Measurements from ENCODE around the gene NADSYN1.

Gene NADSYN1

GRCh38 chr11:71474141-71474770 lies 21.3 kb downstream of the NADSYN1 start:
- DNase-seq: no peak

GRCh38 chr11:71474771-71475483 lies 21.9 kb downstream of the NADSYN1 start:
- no peak for DNase-seq

DNA sequence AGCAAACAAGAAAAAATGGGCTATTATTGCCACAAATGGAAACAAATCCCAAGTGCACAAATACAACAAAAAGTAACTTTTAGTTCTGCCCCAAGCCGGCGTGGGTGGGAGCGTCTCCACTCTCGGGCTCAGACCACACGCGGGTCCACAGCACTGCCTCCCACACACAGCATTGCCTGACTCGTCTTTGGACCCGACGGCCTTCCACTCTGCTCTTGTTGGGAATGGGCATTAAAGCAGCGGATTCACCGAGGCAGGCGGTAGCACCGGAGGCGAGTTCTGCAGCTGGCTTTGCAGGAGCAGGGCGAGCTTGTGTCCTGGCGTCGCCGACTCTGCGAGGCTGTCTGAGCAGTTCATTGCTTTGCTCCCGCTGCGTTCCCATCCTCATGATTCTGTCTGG lies 23.0 kb downstream of the NADSYN1 start:
- DNase-seq: no peak

DNA sequence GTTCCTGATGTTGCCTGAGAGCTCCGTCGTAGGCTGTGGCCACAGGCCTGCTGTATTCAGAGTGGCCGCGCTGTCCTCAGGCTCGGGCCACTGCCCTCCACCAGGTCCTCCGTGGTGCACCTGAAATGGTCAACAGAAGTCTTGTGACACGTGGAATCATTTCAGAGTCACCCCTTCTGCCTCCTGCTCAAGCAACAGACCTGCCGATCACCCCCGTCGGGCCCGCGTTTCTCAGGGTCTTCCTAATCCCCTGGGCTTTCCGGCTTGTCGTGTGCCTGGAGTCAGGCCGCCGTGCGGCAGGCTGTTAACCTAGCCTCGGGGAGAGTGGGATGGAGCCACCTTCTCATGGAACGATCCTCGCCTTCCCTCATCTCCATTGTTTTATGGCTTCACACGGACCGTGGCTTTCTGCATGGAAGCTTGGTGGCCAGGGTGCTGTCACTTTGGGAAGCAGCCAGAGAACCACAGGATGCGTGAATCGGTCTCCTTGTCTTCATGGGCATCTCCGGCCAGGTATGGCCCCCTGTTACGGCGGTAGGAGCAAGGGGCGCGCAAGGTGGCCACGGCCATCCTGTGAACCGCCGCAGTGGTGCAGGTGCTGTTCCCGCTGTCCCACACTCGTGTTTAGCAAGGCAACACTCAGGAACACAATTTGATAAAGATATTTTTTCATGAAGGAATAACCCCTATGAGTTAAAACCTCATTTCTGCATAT lies 24.1 kb downstream of the NADSYN1 start:
- no peak for DNase-seq

DNA sequence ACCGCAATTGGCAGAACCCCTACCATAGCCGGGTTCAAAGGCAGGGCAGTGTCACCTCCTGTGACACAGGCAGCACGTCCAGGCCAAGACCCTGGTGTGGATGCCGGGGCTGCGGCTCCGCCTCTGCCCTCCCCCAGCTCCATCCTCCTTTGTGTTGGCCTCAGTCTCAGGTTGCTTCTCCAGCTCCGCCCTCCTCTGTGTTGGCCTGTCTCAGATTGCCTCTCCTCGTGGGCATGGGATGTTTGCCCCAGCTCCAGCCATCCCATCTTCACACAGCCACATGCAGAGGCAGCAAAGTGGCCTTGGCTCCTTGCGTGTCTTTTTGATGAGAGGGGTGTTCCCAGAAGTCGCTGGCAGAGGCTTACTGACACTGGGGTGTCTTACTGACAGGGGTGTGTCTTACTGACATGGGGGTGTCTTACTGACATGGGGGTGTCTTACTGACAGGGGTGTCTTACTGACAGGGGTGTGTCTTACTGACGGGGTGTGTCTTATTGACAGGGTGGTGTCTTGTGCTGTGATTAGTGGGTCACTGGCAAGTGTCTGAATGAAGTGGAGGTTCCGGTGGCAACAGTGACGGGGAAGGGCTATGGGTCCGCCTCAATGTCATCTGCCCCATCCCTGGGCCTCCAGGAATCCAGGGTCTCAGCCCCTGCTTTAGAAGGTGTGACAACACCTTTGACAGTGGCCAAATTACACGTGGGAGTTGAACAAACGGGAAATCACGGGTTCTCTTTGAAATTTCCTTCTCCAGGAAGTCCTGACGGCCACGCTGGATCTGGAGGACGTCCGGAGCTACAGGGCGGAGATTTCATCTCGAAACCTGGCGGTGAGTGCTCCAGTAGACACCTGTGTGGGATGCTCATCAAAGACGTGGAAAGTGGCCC lies 24.9 kb downstream of the NADSYN1 start:
- DNase-seq: no peak

GRCh38 chr11:71478528-71478840 lies 25.5 kb downstream of the NADSYN1 start:
- no peak for DNase-seq

DNA sequence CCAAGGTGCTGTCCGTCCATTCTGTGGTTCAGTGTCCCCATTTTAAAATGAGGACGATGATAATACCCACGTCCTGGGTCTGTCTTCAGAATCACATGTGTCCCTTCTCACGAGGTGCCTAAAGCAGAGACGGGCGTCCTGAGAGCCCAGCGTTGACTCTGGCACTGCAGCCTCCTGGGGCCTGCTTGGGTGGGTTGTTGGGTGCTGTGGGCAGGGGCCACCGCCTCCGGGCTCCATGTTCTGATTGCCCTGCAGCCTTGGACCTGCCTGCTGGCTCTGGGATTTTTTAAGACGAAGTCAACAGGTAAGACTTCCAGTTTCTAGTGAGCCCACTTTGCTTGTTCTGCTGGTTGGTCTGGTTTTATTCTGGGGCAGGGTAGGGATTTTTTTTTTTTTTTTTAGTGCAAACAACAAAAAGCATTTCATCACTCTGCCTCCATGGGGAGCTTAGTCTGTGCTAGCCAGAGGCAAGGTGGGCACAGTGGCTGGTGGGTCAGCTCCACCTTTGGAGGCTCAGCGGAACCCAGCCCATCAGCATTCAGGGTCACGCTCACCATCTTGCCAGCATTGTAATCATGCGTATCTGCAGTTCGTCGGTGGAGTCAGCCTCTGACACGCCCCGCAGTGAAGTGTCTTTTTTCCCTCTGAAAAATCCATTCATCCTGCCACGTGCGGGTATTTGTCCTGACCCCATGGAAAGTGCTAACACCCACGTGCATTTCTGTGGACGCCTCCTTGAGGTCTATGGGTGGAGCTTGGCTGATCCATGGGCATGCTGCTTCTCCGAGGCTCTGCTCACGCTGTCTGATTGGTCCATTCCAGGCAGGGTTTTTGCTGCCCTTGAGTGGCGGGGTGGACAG lies 28.3 kb downstream of the NADSYN1 start:
- DNase-seq: no peak

DNA sequence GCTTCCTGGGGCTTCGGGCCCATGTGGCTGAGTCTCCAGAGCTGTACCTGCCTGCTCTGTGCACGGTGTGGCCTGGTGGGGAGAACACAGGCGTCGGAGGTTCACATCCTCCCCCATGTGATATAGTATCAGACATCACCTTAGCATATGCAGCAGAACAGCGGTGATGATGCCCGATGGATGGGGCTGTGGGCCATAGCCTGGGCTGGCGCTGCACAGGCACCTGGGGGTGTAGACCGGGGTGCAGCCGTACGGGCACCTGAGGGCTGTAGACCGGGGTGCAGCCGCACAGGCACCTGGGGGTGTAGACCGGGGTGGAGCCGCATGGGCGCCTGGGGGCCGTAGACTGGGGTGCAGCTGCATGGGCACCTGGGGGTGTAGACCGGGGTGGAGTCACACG lies 29.2 kb downstream of the NADSYN1 start:
- no peak for DNase-seq

GRCh38 chr11:71482746-71483364 lies 29.9 kb downstream of the NADSYN1 start:
- no peak for DNase-seq

- no peak for DNase-seq
These were observed 30.7 kb downstream of the NADSYN1 start for GRCh38 chr11:71483692-71484091.

DNA sequence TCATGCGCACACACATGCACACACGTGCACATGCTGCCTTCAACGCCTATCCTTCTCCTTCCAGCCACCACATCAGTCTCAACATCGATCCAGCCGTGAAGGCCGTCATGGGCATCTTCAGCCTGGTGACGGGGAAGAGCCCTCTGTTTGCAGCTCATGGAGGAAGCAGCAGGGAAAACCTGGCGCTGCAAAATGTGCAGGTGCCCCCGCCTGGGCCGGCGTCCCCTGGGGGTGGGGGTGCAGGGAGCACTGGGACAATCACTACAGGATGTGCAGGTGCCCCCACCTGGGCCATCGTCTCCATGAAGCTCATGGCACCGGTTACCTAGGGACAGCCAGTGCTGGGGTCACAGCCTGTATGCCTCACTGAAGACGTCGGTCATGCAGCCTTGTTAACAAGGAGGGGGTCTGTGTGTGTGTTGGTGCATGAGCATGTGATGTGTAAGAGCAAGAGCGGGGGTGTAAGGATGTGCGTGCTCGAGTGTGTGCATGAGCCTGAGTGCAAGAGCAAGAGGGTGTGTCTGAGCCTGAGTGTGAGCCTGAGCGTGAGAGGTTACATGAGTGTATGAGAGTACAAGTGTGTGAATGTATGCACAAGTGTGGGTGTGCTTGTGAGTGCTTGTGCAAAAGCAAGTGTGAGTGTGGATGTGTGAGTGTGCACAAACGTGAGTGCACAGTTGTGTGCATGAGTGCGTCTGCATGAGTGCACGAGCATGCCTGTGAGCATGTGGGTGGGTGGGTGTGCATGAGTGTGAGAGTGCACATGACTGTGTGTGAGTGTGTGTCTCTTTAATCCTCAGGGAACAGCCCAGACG lies 31.5 kb downstream of the NADSYN1 start:
- no peak for DNase-seq

GRCh38 chr11:71485063-71485399 lies 32.0 kb downstream of the NADSYN1 start:
- DNase-seq: no peak

DNA sequence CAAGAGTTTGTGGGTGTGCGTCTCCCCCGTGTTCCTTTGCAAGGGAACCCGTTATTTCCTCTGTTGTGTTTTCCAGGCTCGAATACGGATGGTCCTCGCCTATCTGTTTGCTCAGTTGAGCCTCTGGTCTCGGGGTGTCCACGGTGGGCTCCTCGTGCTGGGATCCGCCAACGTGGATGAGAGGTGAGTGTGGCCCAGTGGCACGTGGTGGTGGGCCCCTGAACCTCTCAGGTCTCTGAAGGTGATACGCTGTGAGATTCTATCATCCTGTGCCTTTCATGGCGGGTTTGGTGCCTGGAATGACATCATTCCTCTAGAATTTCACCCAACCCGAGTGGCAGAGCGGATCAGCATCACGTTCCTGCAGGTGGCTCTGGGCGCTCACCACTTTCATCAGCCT lies 32.5 kb downstream of the NADSYN1 start:
- no peak for DNase-seq

GRCh38 chr11:71486320-71486719 lies 33.3 kb downstream of the NADSYN1 start:
- DNase-seq: no peak

- no peak for DNase-seq
These were observed 35.8 kb downstream of the NADSYN1 start for GRCh38 chr11:71488681-71489270.

DNA sequence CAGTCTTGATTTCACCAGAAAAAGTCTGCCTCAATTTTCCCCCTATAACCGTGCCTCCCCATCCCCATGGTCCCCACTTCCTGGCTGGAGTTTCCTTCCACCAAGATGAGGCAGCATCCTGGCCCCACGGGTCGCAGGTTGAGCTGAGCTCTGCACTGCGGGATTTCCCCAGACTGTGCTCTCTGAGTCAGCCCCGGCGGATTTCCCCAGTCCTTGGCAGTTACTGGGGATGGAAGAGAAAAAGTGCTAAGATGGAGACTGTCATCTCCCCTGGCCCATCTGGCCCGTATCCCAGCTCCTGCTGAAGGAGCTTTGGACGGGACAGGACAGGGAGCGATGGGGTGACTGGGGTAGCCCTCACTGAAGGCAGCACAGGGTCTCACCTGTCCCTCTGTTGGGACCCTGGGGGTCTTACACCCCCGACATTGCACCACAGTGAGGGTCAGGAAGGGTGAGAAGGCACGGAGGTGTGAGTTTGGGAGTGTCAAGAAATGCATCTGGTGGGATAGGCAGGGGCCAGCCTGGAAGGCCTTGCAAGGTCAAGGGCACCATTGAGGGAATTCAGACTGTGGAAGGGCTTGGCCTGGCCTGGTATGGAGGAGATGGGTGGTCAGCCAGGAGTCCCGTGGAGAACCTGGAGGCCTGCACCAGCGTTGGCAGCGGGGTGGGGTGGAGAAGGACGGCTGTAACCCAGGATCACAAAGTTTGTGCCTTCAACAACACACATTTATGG lies 36.5 kb downstream of the NADSYN1 start:
- DNase-seq: no peak

GRCh38 chr11:71490044-71490730 lies 37.2 kb downstream of the NADSYN1 start:
- no peak for DNase-seq

DNA sequence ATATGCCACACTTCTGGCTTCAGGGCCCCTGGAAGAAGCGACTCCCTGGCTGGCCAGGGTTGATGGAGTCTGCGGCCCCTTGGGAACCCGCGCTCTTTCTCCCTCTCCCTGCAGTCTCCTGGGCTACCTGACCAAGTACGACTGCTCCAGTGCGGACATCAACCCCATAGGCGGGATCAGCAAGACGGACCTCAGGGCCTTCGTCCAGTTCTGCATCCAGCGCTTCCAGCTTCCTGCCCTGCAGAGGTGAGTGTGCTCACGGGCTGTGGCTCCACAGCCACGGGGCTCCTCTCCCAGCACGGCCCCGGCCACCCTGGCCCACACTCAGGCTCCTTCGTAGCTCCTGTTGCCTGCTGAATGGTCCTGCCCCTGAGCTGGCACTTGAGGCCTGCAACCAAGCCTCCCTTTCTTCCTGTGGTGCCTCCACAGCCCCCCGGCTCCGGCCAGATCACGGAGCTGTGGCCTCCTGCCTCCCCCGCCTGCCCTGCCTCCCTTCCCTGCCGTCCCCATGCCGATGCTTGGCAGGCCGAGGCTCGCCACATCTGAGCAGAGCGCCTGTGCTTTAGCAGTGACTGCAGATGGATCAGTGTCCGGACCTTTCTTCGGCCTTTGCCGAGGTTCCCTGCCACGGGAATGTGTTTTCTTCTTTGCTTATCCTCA lies 37.9 kb downstream of the NADSYN1 start:
- no peak for DNase-seq

DNA sequence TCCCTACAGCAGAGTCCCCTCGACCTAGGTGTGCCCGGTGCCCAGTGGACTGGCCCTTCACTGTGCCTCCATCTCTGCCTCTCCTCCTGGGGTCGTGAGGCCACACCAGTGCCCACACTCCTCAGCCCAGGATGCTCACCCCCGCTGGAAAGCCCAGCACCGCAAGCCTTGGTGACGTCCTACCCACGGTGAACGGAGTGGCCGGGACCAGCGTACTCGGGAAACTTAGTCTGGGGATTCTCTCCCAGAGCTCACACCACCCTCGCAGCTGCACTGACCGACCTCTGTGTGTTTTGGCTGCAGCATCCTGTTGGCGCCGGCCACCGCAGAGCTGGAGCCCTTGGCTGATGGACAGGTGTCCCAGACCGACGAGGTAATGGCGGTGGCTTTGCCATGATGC lies 38.5 kb downstream of the NADSYN1 start:
- no peak for DNase-seq
